ENCODE measurements around the gene PMFBP1. TPM values are rescaled to one million over a fixed set of nuclear protein-coding genes. Genes with fewer than 3 reads are reported as not detected.

Gene PMFBP1
- total and polyA plus RNA-seq, 4 donors: 2.2 to 5.6 (median 3.0) TPM

- H3K27ac ChIP-seq (ENCODE audit: low read depth, low read length): no peak overlapping the region
- no peaks in the 10 kb centered on the region for H3K36me3 ChIP-seq (ENCODE audit: control insufficient read depth, insufficient read depth, low read length)
- H3K4me1 ChIP-seq (ENCODE audit: control insufficient read depth, insufficient read depth, low read length): no peaks in the 10 kb centered on the region
- peaks cover 1% of the 10 kb centered on the region for H3K9me3 ChIP-seq (ENCODE audit: control insufficient read depth, insufficient read depth, low read length)
- no peaks in the 10 kb centered on the region for H3K27me3 ChIP-seq (ENCODE audit: control insufficient read depth, insufficient read depth, low read length)
- DNase-seq (ENCODE audit: low read depth in 4 of 6, low spot score in 6 of 6): no peak
- 81% methylated on average over 2 of the region's 3 CpGs for WGBS (ENCODE audit: insufficient coverage)
- H3K4me3 ChIP-seq (ENCODE audit: low read depth, low read length): no peak overlapping the region
Measured at GRCh38 chr16:72210072-72210471, 38.1 kb upstream of the PMFBP1 start.

- DNase-seq (ENCODE audit: low read depth in 4 of 6, low spot score in 6 of 6): no peak
- no peak overlapping the region for H3K4me3 ChIP-seq (ENCODE audit: low read depth, low read length)
- no peaks in the 10 kb centered on the region for H3K9me3 ChIP-seq (ENCODE audit: control insufficient read depth, insufficient read depth, low read length)
- 92% methylated on average over 3 of the region's 3 CpGs for WGBS (ENCODE audit: insufficient coverage)
- no peaks in the 10 kb centered on the region for H3K27me3 ChIP-seq (ENCODE audit: control insufficient read depth, insufficient read depth, low read length)
- no peak overlapping the region for H3K27ac ChIP-seq (ENCODE audit: low read depth, low read length)
- no peaks in the 10 kb centered on the region for H3K36me3 ChIP-seq (ENCODE audit: control insufficient read depth, insufficient read depth, low read length)
- H3K4me1 ChIP-seq (ENCODE audit: control insufficient read depth, insufficient read depth, low read length): no peaks in the 10 kb centered on the region
Measured at GRCh38 chr16:72206299-72206698, 34.3 kb upstream of the PMFBP1 start.

GRCh38 chr16:72203401-72203800 lies 31.4 kb upstream of the PMFBP1 start:
- Histone ChIP-seq H3K4me3 (ENCODE audit: low read depth, low read length) (no peak overlapping the region), H3K4me1 (ENCODE audit: control insufficient read depth, insufficient read depth, low read length) (peaks cover 19% of the 10 kb centered on the region), H3K27ac (ENCODE audit: low read depth, low read length) (no peak overlapping the region), H3K36me3 (ENCODE audit: control insufficient read depth, insufficient read depth, low read length) (no peaks in the 10 kb centered on the region), H3K9me3 (ENCODE audit: control insufficient read depth, insufficient read depth, low read length) (no peaks in the 10 kb centered on the region), H3K27me3 (ENCODE audit: control insufficient read depth, insufficient read depth, low read length) (no peaks in the 10 kb centered on the region)
- 47% methylated on average over 2 of the region's 6 CpGs for WGBS (ENCODE audit: insufficient coverage)
- DNase-seq (ENCODE audit: low read depth in 4 of 6, low spot score in 6 of 6): no peak

GRCh38 chr16:72202014-72202413 lies 30.1 kb upstream of the PMFBP1 start:
- no peak for DNase-seq (ENCODE audit: low read depth in 4 of 6, low spot score in 6 of 6)
- peaks cover 30% of the 10 kb centered on the region for H3K4me1 ChIP-seq (ENCODE audit: control insufficient read depth, insufficient read depth, low read length)
- no peak overlapping the region for H3K27ac ChIP-seq (ENCODE audit: low read depth, low read length)
- WGBS (ENCODE audit: insufficient coverage): 100% methylated on average over 1 of the region's 2 CpGs
- H3K27me3 ChIP-seq (ENCODE audit: control insufficient read depth, insufficient read depth, low read length): no peaks in the 10 kb centered on the region
- no peaks in the 10 kb centered on the region for H3K9me3 ChIP-seq (ENCODE audit: control insufficient read depth, insufficient read depth, low read length)
- no peak overlapping the region for H3K4me3 ChIP-seq (ENCODE audit: low read depth, low read length)
- H3K36me3 ChIP-seq (ENCODE audit: control insufficient read depth, insufficient read depth, low read length): no peaks in the 10 kb centered on the region

GRCh38 chr16:72201387-72201786 lies 29.4 kb upstream of the PMFBP1 start:
- 45% methylated on average over 1 of the region's 2 CpGs for WGBS (ENCODE audit: insufficient coverage)
- Histone ChIP-seq H3K9me3 (ENCODE audit: control insufficient read depth, insufficient read depth, low read length) (no peaks in the 10 kb centered on the region), H3K4me1 (ENCODE audit: control insufficient read depth, insufficient read depth, low read length) (peaks cover 30% of the 10 kb centered on the region), H3K27me3 (ENCODE audit: control insufficient read depth, insufficient read depth, low read length) (no peaks in the 10 kb centered on the region), H3K27ac (ENCODE audit: low read depth, low read length) (no peak overlapping the region), H3K36me3 (ENCODE audit: control insufficient read depth, insufficient read depth, low read length) (no peaks in the 10 kb centered on the region), H3K4me3 (ENCODE audit: low read depth, low read length) (no peak overlapping the region)
- no peak for DNase-seq (ENCODE audit: low read depth in 4 of 6, low spot score in 6 of 6)

- Histone ChIP-seq H3K9me3 (ENCODE audit: control insufficient read depth, insufficient read depth, low read length) (no peaks in the 10 kb centered on the region), H3K36me3 (ENCODE audit: control insufficient read depth, insufficient read depth, low read length) (no peaks in the 10 kb centered on the region), H3K4me3 (ENCODE audit: low read depth, low read length) (no peak overlapping the region), H3K27me3 (ENCODE audit: control insufficient read depth, insufficient read depth, low read length) (no peaks in the 10 kb centered on the region), H3K4me1 (ENCODE audit: control insufficient read depth, insufficient read depth, low read length) (peaks cover 30% of the 10 kb centered on the region), H3K27ac (ENCODE audit: low read depth, low read length) (no peak overlapping the region)
- WGBS (ENCODE audit: insufficient coverage): 44% methylated on average over 3 of the region's 5 CpGs
- peak in 2 of 6 donors; percentile 80 to 86 for DNase-seq (ENCODE audit: low read depth in 4 of 6, low spot score in 6 of 6)
Measured at GRCh38 chr16:72199761-72200337, 27.9 kb upstream of the PMFBP1 start.

- H3K4me1 ChIP-seq (ENCODE audit: control insufficient read depth, insufficient read depth, low read length): peaks cover 30% of the 10 kb centered on the region
- H3K27ac ChIP-seq (ENCODE audit: low read depth, low read length): no peak overlapping the region
- no peaks in the 10 kb centered on the region for H3K27me3 ChIP-seq (ENCODE audit: control insufficient read depth, insufficient read depth, low read length)
- DNase-seq (ENCODE audit: low read depth in 4 of 6, low spot score in 6 of 6): peak in 2 of 6 donors; percentile 45 to 85
- H3K9me3 ChIP-seq (ENCODE audit: control insufficient read depth, insufficient read depth, low read length): no peaks in the 10 kb centered on the region
- no peaks in the 10 kb centered on the region for H3K36me3 ChIP-seq (ENCODE audit: control insufficient read depth, insufficient read depth, low read length)
- no peak overlapping the region for H3K4me3 ChIP-seq (ENCODE audit: low read depth, low read length)
- no CpG with 5 or more reads among the region's 10 CpGs for WGBS (ENCODE audit: insufficient coverage)
Measured at GRCh38 chr16:72198771-72199201, 26.8 kb upstream of the PMFBP1 start.

GRCh38 chr16:72198021-72198711 lies 26.2 kb upstream of the PMFBP1 start:
- H3K27me3 ChIP-seq (ENCODE audit: control insufficient read depth, insufficient read depth, low read length): no peaks in the 10 kb centered on the region
- peaks cover 30% of the 10 kb centered on the region for H3K4me1 ChIP-seq (ENCODE audit: control insufficient read depth, insufficient read depth, low read length)
- peak in 5 of 6 donors; percentile 67 to 98 (median 80) for DNase-seq (ENCODE audit: low read depth in 4 of 6, low spot score in 6 of 6)
- H3K27ac ChIP-seq (ENCODE audit: low read depth, low read length): peak overlapping the region; percentile 16
- no peaks in the 10 kb centered on the region for H3K9me3 ChIP-seq (ENCODE audit: control insufficient read depth, insufficient read depth, low read length)
- H3K36me3 ChIP-seq (ENCODE audit: control insufficient read depth, insufficient read depth, low read length): no peaks in the 10 kb centered on the region
- 10% methylated on average over 7 of the region's 11 CpGs for WGBS (ENCODE audit: insufficient coverage)
- no peak overlapping the region for H3K4me3 ChIP-seq (ENCODE audit: low read depth, low read length)

- 23% methylated on average over 2 of the region's 4 CpGs for WGBS (ENCODE audit: insufficient coverage)
- DNase-seq (ENCODE audit: low read depth in 4 of 6, low spot score in 6 of 6): no peak
- Histone ChIP-seq H3K36me3 (ENCODE audit: control insufficient read depth, insufficient read depth, low read length) (no peaks in the 10 kb centered on the region), H3K4me1 (ENCODE audit: control insufficient read depth, insufficient read depth, low read length) (peaks cover 30% of the 10 kb centered on the region), H3K4me3 (ENCODE audit: low read depth, low read length) (no peak overlapping the region), H3K9me3 (ENCODE audit: control insufficient read depth, insufficient read depth, low read length) (no peaks in the 10 kb centered on the region), H3K27me3 (ENCODE audit: control insufficient read depth, insufficient read depth, low read length) (no peaks in the 10 kb centered on the region), H3K27ac (ENCODE audit: low read depth, low read length) (no peak overlapping the region)
Measured at GRCh38 chr16:72197545-72197944, 25.6 kb upstream of the PMFBP1 start.

GRCh38 chr16:72195609-72196008 lies 23.7 kb upstream of the PMFBP1 start:
- Histone ChIP-seq H3K27me3 (ENCODE audit: control insufficient read depth, insufficient read depth, low read length) (no peaks in the 10 kb centered on the region), H3K9me3 (ENCODE audit: control insufficient read depth, insufficient read depth, low read length) (no peaks in the 10 kb centered on the region), H3K4me1 (ENCODE audit: control insufficient read depth, insufficient read depth, low read length) (peaks cover 27% of the 10 kb centered on the region), H3K36me3 (ENCODE audit: control insufficient read depth, insufficient read depth, low read length) (no peaks in the 10 kb centered on the region), H3K4me3 (ENCODE audit: low read depth, low read length) (no peak overlapping the region), H3K27ac (ENCODE audit: low read depth, low read length) (no peak overlapping the region)
- 57% methylated on average over 3 of the region's 4 CpGs for WGBS (ENCODE audit: insufficient coverage)
- peak in 2 of 6 donors; percentile 47 to 83 for DNase-seq (ENCODE audit: low read depth in 4 of 6, low spot score in 6 of 6)

Measured in spinal cord (tissue), 10 donors.